ENCODE measurements around the gene CYBA.

CYBA gene

DNA sequence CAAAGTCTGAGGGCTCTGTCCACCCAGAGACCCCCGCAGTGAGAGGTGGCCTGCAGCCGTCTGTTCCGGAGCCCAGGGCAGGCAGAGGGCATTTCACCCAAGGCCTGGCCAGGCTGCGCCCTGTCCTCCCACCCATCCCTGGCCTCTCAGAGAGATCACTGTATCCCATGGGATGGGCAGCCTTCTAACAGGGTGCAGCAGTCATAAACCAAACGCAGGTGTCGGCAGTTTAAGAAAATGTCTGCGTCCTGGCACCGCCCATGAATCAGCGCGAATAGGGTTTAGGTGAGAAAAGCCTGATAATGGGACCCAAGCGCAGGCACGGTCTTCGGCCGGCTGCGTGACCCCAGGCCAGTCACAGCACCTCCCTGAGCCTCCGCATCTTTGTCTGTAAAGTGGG, 5.4 kb downstream of the CYBA start:
- DNase-seq (ENCODE audit: low read depth): no peak

DNA sequence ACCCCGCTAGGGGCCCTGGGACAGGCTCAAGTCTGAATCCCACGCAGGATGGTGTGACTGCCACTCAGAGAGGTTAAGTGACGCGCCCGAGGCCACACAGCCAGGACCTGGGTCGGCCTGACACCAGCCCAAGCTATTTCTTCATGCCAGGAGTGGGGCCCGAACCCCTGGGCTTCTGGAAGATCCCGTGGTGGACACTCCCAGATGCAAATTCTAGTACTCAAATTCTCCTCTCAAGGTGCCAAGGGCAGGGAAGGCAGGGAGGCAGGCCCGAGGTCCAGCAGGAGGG, 7.3 kb downstream of the CYBA start:
- DNase-seq (ENCODE audit: low read depth): no peak

DNA sequence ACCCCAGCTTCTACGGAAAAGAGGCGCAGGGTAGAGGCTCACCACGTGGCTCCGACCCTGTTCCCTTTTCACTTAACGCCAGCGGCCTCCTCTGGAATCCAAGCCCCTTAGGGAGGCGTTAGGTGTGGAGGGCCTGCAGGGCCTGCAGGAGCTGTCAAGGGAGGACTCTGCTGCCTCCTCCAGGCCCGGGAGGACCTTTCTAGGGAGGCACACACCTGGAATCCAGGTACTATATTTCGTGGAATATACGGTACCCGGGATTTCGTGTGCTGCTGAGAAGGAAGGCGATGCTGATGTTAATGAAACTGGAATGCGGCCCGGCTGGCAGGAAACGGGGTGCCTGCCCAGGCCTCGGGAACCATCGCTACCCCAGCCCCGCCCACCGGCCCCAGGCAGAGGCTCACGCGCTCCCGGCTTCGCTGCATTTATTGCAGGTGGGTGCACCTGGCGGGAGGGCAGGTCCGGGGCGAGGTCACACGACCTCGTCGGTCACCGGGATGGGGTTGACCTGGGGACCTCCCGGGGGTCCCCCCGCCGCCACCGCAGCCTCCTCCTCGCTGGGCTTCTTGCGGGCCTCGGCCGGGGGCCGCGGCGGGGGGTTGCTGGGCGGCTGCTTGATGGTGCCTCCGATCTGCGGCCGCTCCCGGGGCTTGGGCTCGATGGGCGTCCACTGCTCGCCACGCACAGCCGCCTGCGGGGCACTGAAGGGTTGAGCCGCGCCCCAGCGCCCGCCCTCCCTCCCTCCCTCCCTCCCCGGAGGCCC, 7.8 kb downstream of the CYBA start:
- DNase-seq (ENCODE audit: low read depth): no peak

DNA sequence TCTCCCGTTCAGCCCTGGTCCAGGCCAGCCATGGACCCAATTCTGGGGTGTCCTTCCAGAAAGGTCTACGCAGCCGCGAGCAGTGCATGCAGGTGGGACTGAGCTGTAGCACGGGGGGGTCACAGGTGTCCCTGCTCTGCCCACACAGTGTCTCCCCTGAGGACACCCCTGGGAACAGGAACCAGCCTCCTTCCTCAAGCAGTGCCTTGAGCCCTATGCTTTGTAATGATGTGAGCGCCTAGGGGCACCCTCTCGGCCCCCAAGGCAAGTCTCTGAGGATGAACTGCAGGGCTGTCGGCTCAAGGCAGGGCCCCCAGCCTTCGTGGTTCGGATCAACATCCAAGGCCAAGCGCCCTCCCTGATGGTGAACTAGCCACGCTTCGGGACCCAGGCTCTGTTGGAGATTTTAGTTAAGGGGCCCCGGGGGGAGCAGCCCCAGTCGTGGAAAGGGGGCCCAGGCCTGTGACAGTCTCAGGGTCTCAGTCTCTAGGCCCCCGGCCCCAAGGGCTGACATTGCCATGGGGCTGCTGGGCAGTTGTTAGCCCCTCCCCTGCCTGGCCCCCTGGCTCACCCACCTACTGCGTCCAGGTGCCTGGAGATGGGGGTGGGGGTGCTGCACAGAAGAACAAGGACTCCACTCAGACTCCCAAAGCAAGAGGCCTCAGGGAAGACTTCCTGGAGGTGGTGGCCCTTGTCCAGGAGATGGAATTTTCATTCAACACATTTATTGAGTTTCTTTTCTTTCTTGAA, 10.2 kb downstream of the CYBA start:
- DNase-seq (ENCODE audit: low read depth): no peak

DNA sequence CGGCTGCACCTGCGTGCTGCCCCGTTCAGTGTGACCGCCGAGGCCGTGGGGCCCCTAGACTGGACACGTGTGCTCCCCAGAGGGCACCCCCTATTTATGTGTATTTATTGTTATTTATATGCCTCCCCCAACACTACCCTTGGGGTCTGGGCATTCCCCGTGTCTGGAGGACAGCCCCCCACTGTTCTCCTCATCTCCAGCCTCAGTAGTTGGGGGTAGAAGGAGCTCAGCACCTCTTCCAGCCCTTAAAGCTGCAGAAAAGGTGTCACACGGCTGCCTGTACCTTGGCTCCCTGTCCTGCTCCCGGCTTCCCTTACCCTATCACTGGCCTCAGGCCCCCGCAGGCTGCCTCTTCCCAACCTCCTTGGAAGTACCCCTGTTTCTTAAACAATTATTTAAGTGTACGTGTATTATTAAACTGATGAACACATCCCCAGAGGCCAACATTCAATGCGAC, 10.8 kb downstream of the CYBA start:
- DNase-seq (ENCODE audit: low read depth): no peak

DNA sequence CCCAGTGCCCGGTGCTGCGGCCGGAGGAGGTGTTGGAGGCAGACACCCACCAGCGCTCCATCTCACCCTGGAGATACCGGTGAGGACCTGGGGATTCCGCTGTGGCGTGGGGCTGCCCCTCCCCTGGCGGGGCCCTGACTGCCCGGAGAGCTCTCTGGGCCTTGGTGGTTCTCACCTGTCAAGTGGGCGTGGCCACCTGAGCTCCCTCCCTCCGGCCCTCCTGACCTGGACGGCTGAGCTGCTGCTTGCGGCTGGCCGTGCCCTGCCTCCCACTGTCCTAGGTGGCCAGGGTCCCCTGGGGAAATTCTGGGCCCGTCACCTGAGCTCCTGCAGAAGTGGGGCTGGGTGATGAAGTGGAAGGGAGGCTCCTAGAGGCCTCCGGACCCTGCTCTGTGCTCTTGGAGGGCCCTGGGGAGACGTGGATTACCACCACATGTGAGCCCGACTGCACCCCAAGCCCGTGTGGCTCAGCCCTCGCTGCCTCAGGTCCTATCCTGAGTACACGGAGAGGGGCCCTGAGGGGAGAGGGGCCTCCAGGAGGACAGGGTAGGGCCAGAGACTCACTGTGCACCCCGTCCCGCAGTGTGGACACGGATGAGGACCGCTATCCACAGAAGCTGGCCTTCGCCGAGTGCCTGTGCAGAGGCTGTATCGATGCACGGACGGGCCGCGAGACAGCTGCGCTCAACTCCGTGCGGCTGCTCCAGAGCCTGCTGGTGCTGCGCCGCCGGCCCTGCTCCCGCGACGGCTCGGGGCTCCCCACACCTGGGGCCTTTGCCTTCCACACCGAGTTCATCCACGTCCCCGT, 11.4 kb downstream of the CYBA start:
- no peak for DNase-seq (ENCODE audit: low read depth)

DNA sequence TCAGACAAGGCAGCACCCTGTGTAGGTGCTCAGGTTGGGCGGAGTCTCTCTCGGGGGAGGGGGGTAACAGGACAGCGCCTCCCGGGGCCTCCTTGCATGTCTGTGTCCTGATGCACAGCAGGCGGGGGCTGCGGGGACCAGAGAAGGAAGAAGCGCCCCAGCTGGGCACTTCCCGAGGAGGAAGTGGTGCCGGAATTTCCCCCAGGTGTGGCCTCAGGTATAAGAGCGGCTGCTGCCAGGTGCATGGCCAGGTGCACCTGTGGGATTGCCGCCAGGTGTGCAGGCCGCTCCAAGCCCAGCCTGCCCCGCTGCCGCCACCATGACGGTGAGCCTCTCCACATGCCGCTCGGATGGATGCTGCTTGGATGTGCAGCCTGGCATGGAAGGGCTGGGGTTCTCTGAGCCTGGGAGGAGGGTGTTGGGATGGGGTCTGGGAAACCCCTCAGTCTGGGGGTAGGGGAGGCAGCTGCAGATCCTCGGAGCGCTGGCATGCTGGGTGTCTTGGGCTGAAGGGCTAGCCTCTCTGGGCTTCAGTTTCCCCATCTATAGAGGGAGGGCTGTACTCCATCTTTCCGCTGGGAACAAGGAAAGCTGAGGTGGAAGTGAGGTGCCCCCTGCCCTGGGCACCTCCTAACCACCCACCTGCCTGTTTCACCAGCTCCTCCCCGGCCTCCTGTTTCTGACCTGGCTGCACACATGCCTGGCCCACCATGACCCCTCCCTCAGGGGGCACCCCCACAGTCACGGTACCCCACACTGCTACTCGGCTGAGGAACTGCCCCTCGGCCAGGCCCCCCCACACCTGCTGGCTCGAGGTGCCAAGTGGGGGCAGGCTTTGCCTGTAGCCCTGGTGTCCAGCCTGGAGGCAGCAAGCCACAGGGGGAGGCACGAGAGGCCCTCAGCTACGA, 12.3 kb downstream of the CYBA start, which contains the start of gene IL17C:
IL17C (plus strand) TSS at position 250 of the 908 bp plus-strand sequence; CDS start at position 320, 70 bp downstream.
- no peak for DNase-seq (ENCODE audit: low read depth)

DNA sequence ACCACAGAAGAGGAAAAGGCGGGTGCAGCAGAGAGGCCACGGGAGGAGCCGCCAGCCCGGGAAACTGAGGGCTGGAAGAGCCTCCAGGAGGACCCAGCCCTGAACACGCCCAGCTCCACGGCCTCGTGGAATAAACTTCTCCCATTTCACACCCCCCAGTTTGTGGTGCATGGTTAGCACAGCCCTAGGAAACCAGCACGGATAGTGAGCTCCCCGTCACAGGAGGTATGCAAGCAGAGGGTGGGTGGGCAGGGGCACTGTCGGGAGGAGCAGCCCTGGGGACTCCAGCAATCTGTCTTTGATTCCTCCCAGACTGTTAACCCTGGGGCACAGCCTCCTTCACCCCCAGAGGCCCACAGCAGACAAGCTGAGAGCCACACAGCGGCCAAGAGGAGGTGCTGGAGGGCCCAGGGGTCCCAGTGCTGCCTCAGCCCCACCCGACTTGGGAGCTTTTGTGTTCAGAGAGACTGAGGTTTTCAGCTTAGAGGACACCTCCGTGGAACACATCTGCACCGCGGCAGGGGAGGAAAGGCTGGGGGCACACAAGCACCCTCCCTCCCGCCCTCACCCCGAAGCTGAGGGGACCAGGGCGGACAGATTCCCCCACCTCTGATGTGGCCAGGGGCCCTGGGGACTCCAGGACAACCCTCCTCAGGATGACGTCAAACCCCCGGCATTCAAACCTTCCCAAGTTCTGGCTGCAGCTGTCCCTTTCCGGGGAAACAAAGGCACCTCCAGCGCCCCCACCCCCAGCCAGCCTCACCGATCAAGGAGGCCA, 14.2 kb downstream of the CYBA start:
- no peak for DNase-seq (ENCODE audit: low read depth)

DNA sequence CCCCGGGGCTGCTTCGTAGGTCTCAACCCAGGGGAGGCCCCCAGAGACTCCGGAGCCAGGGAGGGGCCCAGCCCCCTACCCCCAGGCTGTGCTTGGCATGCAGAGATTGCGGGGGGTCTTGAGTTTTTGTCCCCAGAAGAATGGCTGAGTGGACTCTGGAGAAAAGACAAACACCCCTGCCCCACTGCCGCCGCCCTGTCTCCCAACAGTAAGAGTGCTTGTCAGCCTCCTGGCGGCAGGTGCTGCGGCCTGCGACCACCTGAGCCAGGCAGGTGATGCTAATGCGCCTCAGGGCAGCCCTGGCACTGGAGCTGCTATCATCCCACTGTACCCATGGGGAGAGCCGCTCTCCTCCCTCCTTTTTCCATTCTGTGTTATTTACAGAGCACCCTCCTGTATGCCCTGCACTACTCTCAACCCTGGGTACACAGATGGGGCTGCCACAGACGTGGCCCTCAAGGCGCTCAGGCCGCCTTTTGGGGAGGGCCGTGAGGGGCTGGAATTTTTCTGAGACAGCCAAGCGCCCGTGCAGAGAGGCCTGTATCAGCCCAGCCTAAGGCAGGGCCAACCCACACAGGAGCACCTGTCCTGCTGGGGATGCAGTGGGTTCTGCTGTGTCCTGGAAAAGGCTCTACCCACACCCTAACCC, 15.1 kb downstream of the CYBA start:
- DNase-seq (ENCODE audit: low read depth): no peak

DNA sequence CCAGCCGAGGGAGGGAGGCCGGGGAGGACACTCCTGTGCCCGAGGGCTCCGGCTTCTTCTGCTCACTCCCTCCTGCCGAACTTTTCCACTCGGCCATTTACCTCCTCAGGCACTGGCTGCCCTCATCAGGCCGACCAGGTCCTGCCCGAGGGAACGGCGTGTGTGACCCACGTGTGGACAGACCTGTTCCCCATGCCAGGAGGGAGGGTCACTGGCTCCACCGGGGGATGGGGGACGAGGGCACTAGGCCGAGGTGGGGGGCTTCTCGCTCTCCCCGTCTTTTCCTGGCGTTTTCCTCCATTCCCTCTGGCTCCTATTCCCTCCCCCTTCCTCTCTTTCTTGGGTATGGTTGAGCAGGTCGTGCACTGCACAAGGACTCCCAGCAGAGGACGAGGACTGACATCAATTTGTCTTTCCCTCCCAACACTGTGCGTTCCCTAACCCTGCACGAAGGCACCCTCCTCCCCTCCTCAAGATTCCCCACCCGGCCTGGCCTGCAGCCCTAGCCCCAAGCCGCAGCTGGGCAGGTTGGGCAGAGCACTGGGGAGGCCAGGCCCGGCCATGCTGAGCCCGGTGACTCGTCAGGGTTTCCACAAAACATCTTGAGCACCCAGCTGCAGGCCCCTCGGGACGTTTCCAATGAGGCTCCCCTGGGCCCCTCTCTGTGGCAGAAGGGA, 15.7 kb downstream of the CYBA start:
- no peak for DNase-seq (ENCODE audit: low read depth)

DNA sequence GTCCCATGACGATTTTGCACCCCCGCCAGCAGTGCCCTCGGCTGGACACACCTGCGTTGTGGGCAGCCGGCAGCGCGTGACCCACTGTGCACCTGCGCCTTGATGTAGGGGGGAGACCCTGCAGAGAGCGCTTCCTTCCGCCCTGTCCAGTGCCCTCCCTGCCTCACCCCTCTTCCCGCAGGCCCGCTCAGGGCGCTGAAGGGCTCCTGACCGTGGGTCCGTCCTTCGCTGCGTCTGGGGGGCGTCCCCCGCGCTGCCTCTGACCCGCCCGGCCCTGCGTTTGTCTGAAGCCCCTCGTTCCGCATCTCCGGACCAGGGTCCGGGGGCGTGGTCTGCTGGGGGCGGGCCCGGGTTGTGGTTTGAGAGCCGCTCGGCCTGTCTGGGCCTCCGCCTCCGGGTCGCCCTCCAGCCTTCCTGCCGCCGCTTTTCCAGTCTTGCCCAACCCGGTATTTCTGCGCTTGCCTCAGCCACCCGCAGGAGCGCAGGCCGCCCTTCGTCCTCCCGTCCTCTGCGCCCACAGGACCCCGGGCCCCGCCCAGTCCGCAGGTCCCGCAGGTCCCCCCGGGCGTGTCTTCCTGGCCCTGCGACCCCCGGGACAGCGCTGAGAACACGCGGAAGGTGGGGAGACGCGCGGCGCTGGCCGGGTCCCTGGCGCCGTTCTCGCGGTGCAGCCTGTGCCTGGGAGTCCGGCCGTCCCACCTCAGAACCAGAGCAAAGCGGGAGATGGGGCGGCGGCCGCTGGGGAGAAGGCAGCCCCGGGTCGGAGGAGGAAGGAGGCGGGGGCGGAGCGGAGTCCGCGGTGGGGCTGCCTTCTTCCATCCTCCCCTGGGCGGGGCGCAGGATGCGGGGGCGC, 16.5 kb downstream of the CYBA start:
- no peak for DNase-seq (ENCODE audit: low read depth)

DNA sequence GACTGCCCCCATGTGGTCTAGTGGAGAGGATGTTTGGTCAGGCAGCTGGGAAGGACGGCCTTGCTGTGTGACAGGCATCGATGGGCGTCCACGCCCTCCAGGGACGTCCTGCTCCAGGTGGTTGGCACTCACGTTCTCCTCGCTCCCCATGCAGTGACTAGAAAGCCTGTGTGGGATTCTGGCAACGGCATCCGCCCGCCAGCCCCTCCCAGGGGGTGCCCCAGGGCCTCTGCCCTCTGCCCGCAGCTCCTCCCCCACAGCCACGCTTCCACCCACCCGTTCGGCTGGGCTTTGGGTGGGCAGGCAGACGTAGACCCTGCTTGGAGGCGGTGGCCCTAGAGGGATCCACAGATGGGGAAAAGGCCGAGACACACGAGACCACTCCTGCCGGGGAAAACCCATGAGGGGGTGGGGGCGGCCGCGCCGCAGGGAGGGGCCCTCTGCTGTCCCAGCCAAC, 17.1 kb downstream of the CYBA start:
- DNase-seq (ENCODE audit: low read depth): no peak

DNA sequence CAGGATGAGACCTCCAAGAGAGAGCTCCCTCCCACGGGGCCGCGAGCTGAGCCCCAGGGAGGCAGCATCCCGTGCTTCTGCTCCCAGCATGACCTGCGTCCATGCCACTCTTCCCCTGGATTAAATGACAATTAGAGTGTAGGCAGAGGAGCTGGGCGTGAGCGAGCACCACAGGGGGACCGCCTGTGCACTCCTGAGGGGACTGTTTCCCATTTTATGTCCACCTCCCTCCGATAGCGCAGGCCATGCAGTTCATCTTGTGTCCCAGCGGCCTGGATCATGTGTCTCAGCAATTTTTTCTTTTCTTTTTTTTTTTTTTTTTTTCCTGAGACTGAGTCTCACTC, 18.3 kb downstream of the CYBA start:
- no peak for DNase-seq (ENCODE audit: low read depth)

DNA sequence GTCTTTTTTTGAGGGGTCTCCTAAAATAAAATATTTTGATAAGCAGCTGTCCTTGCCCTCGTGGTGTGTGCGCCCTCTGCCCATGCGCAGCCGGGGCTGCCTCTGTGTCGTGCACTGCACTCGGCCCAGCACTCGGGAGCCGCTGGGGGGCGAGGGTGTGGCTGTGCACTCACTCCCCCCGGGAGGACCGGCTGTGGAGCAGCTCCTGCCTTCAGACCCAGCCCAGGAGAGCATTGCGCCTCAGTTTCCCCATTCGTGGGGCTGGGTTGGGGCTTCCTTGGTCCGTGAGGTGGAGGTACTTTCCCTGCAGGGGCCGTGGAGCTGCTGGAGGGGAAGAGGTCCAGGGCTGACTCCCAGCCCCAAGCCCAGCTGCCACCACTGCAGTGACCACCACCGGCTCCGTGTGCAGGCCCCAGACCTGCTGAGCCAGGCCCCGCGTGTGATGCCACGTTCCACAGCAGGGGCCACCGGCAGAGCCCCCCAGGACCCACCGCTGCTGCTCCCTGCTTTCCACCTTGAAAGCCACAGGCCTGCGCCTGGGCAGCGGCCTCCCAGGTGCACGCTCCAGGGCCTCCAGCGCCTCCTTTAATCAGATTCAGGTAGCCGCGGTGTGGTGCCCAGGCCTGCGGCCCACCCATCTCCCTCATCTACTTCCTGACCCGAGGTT, 18.8 kb downstream of the CYBA start:
- no peak for DNase-seq (ENCODE audit: low read depth)

DNA sequence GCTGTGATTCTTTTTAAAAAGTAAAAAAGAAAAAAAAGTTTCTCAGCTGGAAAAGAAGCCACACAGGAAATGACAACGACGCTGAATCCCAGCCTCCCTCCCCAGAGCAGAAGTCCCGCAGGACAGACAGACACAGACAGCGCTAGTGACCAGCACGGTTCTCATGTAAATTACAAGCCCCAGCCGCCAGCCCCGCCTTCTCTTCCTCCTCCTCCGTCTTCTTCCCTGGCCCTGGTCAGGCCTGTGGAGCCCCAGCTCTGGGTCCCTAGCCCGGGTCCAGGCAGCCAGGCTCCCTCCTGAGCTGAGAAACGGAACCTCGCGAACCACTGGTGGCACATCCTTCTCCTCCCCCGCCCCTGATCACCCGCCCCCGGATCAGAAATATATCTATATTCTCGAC, 19.5 kb downstream of the CYBA start:
- no peak for DNase-seq (ENCODE audit: low read depth)

DNA sequence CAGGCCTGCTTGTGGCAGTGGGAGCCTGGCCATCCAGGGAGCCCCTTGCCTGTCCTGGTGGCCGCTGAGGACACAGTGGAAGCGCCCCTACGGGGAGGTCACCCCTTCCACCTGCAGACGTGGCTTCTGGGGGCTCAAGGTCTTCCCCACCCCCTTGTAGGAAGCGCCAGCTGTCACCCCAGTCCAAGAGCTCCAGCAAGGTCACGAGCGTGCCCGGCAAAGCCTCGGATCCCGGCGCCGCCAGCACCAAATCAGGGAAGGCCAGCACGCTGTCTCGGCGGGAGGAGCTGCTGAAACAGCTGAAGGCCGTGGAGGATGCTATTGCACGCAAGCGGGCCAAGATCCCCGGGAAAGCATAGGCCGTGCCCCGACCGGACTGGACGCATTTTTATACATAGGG, 19.9 kb downstream of the CYBA start:
- DNase-seq (ENCODE audit: low read depth): no peak

DNA sequence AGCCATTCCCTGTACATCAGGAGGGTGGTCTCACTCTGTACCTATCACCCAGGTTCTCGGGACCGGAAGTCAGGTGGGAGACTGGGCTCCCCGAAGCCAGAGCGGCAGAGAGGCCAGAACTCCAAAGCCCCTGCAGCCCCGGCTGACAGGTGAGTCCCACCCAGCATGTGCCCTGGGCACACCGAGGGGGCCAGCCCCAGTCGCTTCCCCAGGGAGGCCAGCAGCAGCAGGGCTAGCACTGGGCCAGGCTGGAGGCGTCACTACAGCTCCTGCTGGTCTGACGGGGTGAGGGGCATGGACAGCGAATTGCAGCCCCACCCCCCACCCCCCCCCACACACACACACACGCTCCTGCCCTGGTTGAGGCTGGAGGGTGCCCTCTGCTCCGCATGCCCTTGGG, 20.4 kb downstream of the CYBA start:
- DNase-seq (ENCODE audit: low read depth): no peak

DNA sequence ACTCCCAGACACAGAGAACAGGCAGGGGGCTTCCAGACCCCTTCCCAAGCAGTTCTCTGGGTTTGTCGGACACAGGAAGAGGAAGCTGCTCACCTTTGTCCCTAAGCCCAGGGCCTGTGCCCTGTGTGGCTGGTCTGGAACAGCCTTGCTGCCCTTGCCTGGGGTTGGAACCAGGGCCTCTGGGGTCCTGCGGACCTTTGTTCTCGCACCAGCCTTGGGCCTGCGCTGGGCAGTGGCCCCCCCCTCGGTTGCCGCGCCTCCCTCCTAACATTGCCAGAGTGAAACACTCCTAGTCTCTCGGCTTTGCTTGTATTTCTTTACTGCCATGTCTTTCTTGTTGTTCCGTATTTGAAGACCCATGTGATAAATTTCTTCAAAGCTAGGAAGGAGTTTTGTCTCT, 21.0 kb downstream of the CYBA start:
- DNase-seq (ENCODE audit: low read depth): no peak

Measured in non-pigmented ciliary epithelial cell (primary cell).